Measurements from ENCODE around the gene CSTPP1. TPM values are rescaled to one million over a fixed set of nuclear protein-coding genes. Genes with fewer than 3 reads are reported as not detected.
A peak's percentile ranks its signal among the peaks of the same experiment; 100 is the strongest.
"Not testable (repeated sequence)": the region's sequence is repeated elsewhere in the genome, so short reads cannot be mapped to it uniquely, and the experiment has no call there.

The CSTPP1 gene
- total RNA-seq, 2 donors from 2014 or later = 23.4 to 27.6 TPM

DNA sequence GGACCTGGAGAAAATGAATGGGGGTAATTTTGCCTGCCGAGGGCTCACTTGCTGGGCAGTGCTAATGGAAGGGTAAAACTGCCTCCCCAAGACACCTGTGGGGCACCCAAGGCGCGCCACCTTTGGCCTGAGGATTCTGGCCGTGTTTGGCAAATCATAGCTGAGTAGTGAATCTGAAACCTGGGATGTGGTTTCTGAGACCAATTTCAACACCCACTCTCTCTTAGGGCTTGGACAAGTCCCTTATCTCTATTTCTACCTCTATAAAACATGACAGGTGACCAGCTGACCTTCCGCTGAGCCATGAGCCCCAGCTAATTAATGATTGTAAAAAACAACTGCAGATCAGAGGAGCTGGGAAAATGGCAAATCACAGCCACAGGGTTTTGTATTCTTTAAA is 251.2 kb downstream of the CSTPP1 start:
- ATAC-seq (ENCODE audit: insufficient number of reproducible peaks, low FRiP score, low read depth) (no peak), DNase-seq (ENCODE audit: low spot score) (no peak)
- Histone ChIP-seq H3K4me1 (ENCODE audit: control insufficient read depth in 1 of 2, low read depth in 2 of 2) (peaks cover 22 to 50% of the 10 kb centered on the region in 2 donors), H3K27me3 (replicated peaks; ENCODE audit: insufficient read depth) (no peaks in the 10 kb centered on the region), H3K36me3 (peaks cover 3% of the 10 kb centered on the region), H3K27ac (peak overlapping the region; percentile 81 to 83), H3K9me3 (no peaks in the 10 kb centered on the region), H3K4me3 (peak overlapping the region; percentile 73)
- TF ChIP-seq, protein P1, sequence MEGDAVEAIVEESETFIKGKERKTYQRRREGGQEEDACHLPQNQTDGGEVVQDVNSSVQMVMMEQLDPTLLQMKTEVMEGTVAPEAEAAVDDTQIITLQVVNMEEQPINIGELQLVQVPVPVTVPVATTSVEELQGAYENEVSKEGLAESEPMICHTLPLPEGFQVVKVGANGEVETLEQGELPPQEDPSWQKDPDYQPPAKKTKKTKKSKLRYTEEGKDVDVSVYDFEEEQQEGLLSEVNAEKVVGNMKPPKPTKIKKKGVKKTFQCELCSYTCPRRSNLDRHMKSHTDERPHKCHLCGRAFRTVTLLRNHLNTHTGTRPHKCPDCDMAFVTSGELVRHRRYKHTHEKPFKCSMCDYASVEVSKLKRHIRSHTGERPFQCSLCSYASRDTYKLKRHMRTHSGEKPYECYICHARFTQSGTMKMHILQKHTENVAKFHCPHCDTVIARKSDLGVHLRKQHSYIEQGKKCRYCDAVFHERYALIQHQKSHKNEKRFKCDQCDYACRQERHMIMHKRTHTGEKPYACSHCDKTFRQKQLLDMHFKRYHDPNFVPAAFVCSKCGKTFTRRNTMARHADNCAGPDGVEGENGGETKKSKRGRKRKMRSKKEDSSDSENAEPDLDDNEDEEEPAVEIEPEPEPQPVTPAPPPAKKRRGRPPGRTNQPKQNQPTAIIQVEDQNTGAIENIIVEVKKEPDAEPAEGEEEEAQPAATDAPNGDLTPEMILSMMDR (IDR thresholded peaks at IDR 0.05) = no peak

DNA sequence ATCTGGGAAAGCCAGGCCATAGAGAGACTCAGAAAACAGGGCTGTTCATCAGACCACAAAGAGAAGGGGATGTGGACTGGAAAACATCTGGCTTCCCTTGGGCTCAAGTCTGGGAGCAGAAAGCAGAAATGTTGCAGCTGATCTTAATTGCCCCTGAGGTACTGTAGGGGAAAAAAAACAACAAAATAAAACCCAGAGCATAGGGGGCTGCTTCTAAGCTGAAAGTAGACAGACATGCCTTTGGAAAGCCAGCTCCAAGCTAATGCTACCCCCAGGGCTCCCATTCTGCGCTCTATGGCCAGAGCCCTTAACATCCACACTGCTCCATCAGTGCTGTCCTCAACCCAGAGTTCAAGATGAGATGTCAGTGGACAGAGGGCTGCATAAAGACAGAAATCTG is 251.7 kb downstream of the CSTPP1 start:
- H3K9me3 ChIP-seq = no peaks in the 10 kb centered on the region
- ATAC-seq (ENCODE audit: insufficient number of reproducible peaks, low FRiP score, low read depth) (no peak), DNase-seq (ENCODE audit: low spot score) (no peak)
- no peaks in the 10 kb centered on the region for H3K27me3 ChIP-seq (replicated peaks; ENCODE audit: insufficient read depth)
- H3K4me3 ChIP-seq = peak overlapping the region; percentile 73
- H3K4me1 ChIP-seq (ENCODE audit: control insufficient read depth in 1 of 2, low read depth in 2 of 2) = peaks cover 22 to 50% of the 10 kb centered on the region in 2 donors
- peak overlapping the region; percentile 81 to 83 for H3K27ac ChIP-seq
- TF ChIP-seq, protein P1 (IDR thresholded peaks at IDR 0.05) = no peak
- peaks cover 3% of the 10 kb centered on the region for H3K36me3 ChIP-seq

DNA sequence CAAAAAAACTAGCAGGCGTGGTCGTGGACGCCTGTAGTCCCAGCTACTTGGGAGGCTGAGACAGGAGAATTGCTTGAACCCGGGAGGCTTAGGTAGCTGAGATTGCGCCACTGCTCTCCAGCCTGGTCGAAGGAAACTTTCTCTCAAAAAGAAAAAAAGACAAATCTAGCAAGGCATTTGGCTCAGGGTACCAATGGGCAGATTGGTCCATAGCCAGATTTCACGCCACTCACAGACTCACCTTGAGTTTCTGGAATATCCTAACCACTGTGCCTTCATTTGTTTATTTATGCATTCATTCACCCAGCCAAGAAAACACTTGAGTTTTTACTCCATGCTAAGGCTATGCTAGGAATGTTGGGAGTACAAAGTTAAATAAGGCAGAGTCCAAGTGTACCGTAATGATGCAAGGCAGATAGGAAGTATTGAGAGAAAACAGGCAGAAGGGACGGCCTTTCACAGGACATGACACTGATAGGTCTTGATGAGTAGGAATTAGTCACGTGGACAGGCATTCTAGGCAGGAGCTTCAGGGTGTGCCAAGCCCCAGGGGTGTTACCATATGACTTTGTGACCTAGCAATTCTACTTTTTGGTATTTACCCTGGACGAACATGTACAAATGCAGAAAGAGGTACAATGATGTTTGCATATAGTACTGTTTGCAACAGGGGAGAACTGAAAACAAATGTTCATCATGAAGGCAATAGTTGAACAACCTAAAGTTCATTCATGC is 252.7 kb downstream of the CSTPP1 start:
- Histone ChIP-seq H3K4me3 (peak overlapping the region; percentile 20), H3K27ac (peak overlapping the region; percentile 58 to 83), H3K4me1 (ENCODE audit: control insufficient read depth in 1 of 2, low read depth in 2 of 2) (peaks cover 22 to 42% of the 10 kb centered on the region in 2 donors), H3K36me3 (no peaks in the 10 kb centered on the region), H3K9me3 (no peaks in the 10 kb centered on the region), H3K27me3 (replicated peaks; ENCODE audit: insufficient read depth) (no peaks in the 10 kb centered on the region)
- ATAC-seq (ENCODE audit: insufficient number of reproducible peaks, low FRiP score, low read depth) = peak; percentile 29
- TF ChIP-seq, protein P1 (IDR thresholded peaks at IDR 0.05) = no peak
- DNase-seq (ENCODE audit: low spot score) = no peak

DNA sequence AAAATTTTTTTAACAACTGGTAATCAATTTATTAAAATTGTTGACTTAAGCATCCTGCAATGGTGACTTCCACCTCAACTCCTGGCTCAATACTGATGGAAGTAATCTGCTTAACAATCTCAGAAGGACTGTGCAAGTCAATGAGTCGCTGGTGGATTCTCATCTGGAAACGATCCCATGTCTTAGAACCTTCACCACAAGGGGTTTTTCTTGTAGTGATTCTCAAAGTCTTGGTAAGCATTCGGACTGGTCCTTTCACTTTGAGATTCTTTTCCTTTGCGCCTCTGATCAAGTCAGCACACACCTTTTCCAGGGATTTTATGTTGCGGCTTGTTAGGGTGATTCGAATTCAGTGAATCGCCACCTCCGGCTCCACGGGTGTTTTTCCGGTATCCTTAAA is 254.6 kb downstream of the CSTPP1 start:
- H3K27me3 ChIP-seq (replicated peaks; ENCODE audit: insufficient read depth); H3K9me3 ChIP-seq; H3K4me3 ChIP-seq; ATAC-seq (ENCODE audit: insufficient number of reproducible peaks, low FRiP score, low read depth); H3K27ac ChIP-seq; H3K36me3 ChIP-seq; DNase-seq (ENCODE audit: low spot score): not testable (repeated sequence)
- H3K4me1 ChIP-seq (ENCODE audit: control insufficient read depth in 1 of 2, low read depth in 2 of 2) = peaks cover 17 to 32% of the 10 kb centered on the region in 2 donors

DNA sequence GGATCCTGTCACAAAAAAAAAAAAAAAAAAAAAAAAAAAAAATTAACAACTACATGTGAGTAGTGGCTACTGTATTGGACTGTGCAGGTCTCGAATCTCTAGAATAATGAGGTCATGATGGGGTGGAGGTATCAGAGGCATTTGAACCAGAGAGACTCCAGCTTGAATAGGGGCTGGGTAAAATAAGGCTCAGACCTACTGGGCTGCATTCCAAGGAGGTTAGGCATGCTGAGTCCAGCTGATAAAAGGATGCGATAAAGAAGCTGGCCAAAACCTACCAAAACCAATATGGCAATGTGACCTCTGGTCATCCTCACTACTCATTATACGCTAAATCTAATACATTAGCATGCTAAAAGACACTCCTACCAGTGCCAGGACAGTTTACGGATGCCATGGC is 255.6 kb downstream of the CSTPP1 start:
- ATAC-seq (ENCODE audit: insufficient number of reproducible peaks, low FRiP score, low read depth) = no peak
- TF ChIP-seq, protein P1 (IDR thresholded peaks at IDR 0.05) = no peak
- Histone ChIP-seq H3K4me1 (ENCODE audit: control insufficient read depth in 1 of 2, low read depth in 2 of 2) (peaks cover 17 to 25% of the 10 kb centered on the region in 2 donors), H3K27ac (no peak overlapping the region), H3K36me3 (no peaks in the 10 kb centered on the region), H3K9me3 (no peaks in the 10 kb centered on the region), H3K4me3 (no peak overlapping the region), H3K27me3 (replicated peaks; ENCODE audit: insufficient read depth) (no peaks in the 10 kb centered on the region)
- no peak for DNase-seq (ENCODE audit: low spot score)

DNA sequence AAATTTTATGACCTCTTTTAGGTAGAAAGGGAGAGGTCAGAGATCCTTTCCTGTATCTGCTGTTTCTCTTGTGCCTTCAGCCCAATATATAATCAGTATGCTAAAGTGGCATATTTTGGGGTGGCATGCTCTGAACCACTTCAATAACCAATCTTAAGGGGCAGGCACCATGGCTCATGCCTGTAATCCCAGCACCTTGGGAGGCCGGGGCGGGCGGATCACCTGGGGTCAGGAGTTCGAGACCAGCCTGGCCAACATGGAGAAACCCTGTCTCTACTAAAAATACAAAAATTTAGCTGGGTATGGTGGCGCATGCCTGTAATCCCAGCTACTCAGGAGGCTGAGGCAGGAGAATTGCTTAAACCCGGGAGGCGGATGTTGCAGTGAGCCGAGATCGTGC is 261.6 kb downstream of the CSTPP1 start:
- not testable (repeated sequence) for H3K36me3 ChIP-seq; H3K27me3 ChIP-seq (replicated peaks; ENCODE audit: insufficient read depth); H3K4me1 ChIP-seq (ENCODE audit: control insufficient read depth in 1 of 2, low read depth in 2 of 2); H3K9me3 ChIP-seq; ATAC-seq (ENCODE audit: insufficient number of reproducible peaks, low FRiP score, low read depth); H3K4me3 ChIP-seq; H3K27ac ChIP-seq; DNase-seq (ENCODE audit: low spot score)
